ENCODE results near the gene OSBPL10.

OSBPL10 gene

GRCh38 chr3:31841515-31841914, 139.5 kb downstream of the OSBPL10 start (continued):
- no peak for TF ChIP-seq PPARA (CRISPR knock-in tag; IDR thresholded peaks at IDR 0.05; ENCODE audit: borderline replicate concordance)
- TF ChIP-seq, protein P1, sequence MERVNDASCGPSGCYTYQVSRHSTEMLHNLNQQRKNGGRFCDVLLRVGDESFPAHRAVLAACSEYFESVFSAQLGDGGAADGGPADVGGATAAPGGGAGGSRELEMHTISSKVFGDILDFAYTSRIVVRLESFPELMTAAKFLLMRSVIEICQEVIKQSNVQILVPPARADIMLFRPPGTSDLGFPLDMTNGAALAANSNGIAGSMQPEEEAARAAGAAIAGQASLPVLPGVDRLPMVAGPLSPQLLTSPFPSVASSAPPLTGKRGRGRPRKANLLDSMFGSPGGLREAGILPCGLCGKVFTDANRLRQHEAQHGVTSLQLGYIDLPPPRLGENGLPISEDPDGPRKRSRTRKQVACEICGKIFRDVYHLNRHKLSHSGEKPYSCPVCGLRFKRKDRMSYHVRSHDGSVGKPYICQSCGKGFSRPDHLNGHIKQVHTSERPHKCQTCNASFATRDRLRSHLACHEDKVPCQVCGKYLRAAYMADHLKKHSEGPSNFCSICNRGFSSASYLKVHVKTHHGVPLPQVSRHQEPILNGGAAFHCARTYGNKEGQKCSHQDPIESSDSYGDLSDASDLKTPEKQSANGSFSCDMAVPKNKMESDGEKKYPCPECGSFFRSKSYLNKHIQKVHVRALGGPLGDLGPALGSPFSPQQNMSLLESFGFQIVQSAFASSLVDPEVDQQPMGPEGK (CRISPR knock-in tag; IDR thresholded peaks at IDR 0.05; ENCODE audit: borderline replicate concordance), result no peak
- no peak for TF ChIP-seq ESRRG (CRISPR knock-in tag; IDR thresholded peaks at IDR 0.05)

GRCh38 chr3:31840252-31840651, 140.8 kb downstream of the OSBPL10 start:
- ATAC-seq, result no peak
- TF ChIP-seq, protein P2, sequence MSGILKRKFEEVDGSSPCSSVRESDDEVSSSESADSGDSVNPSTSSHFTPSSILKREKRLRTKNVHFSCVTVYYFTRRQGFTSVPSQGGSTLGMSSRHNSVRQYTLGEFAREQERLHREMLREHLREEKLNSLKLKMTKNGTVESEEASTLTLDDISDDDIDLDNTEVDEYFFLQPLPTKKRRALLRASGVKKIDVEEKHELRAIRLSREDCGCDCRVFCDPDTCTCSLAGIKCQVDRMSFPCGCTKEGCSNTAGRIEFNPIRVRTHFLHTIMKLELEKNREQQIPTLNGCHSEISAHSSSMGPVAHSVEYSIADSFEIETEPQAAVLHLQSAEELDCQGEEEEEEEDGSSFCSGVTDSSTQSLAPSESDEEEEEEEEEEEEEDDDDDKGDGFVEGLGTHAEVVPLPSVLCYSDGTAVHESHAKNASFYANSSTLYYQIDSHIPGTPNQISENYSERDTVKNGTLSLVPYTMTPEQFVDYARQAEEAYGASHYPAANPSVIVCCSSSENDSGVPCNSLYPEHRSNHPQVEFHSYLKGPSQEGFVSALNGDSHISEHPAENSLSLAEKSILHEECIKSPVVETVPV (CRISPR knock-in tag; IDR thresholded peaks at IDR 0.05), result no peak
- TF ChIP-seq OSR1 (CRISPR knock-in tag; IDR thresholded peaks at IDR 0.05) (no peak), ISL1 (CRISPR knock-in tag; IDR thresholded peaks at IDR 0.05) (no peak), ZNF8 (CRISPR knock-in tag; IDR thresholded peaks at IDR 0.05) (no peak), ZFP3 (CRISPR knock-in tag; IDR thresholded peaks at IDR 0.05) (no peak), GLIS3 (CRISPR knock-in tag; IDR thresholded peaks at IDR 0.05) (no peak), ZNF70 (CRISPR knock-in tag; IDR thresholded peaks at IDR 0.05) (no peak), ESRRG (CRISPR knock-in tag; IDR thresholded peaks at IDR 0.05) (no peak), ZC3H10 (CRISPR knock-in tag; IDR thresholded peaks at IDR 0.05) (no peak), BACH2 (CRISPR knock-in tag; IDR thresholded peaks at IDR 0.05; ENCODE audit: borderline replicate concordance) (no peak), ARNTL (CRISPR knock-in tag; IDR thresholded peaks at IDR 0.05; ENCODE audit: borderline replicate concordance, low read depth) (no peak), ZNF565 (CRISPR knock-in tag; conservative IDR thresholded peaks at IDR 0.05; ENCODE audit: low read depth) (no peak), ZFP30 (CRISPR knock-in tag; IDR thresholded peaks at IDR 0.05) (no peak), RARB (CRISPR knock-in tag; IDR thresholded peaks at IDR 0.05) (no peak), TCF4 (CRISPR knock-in tag; IDR thresholded peaks at IDR 0.05; ENCODE audit: borderline replicate concordance) (no peak), TOX (CRISPR knock-in tag; IDR thresholded peaks at IDR 0.05; ENCODE audit: borderline replicate concordance) (no peak)
- TF ChIP-seq, protein P1 (CRISPR knock-in tag; IDR thresholded peaks at IDR 0.05; ENCODE audit: borderline replicate concordance), result no peak
- TF ChIP-seq, protein P3, sequence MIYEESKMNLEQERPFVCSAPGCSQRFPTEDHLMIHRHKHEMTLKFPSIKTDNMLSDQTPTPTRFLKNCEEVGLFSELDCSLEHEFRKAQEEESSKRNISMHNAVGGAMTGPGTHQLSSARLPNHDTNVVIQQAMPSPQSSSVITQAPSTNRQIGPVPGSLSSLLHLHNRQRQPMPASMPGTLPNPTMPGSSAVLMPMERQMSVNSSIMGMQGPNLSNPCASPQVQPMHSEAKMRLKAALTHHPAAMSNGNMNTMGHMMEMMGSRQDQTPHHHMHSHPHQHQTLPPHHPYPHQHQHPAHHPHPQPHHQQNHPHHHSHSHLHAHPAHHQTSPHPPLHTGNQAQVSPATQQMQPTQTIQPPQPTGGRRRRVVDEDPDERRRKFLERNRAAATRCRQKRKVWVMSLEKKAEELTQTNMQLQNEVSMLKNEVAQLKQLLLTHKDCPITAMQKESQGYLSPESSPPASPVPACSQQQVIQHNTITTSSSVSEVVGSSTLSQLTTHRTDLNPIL (CRISPR knock-in tag; IDR thresholded peaks at IDR 0.05; ENCODE audit: low read depth), result no peak
- TF ChIP-seq, protein P4, sequence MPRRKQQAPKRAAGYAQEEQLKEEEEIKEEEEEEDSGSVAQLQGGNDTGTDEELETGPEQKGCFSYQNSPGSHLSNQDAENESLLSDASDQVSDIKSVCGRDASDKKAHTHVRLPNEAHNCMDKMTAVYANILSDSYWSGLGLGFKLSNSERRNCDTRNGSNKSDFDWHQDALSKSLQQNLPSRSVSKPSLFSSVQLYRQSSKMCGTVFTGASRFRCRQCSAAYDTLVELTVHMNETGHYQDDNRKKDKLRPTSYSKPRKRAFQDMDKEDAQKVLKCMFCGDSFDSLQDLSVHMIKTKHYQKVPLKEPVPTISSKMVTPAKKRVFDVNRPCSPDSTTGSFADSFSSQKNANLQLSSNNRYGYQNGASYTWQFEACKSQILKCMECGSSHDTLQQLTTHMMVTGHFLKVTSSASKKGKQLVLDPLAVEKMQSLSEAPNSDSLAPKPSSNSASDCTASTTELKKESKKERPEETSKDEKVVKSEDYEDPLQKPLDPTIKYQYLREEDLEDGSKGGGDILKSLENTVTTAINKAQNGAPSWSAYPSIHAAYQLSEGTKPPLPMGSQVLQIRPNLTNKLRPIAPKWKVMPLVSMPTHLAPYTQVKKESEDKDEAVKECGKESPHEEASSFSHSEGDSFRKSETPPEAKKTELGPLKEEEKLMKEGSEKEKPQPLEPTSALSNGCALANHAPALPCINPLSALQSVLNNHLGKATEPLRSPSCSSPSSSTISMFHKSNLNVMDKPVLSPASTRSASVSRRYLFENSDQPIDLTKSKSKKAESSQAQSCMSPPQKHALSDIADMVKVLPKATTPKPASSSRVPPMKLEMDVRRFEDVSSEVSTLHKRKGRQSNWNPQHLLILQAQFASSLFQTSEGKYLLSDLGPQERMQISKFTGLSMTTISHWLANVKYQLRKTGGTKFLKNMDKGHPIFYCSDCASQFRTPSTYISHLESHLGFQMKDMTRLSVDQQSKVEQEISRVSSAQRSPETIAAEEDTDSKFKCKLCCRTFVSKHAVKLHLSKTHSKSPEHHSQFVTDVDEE (CRISPR knock-in tag; IDR thresholded peaks at IDR 0.05), result no peak

DNA sequence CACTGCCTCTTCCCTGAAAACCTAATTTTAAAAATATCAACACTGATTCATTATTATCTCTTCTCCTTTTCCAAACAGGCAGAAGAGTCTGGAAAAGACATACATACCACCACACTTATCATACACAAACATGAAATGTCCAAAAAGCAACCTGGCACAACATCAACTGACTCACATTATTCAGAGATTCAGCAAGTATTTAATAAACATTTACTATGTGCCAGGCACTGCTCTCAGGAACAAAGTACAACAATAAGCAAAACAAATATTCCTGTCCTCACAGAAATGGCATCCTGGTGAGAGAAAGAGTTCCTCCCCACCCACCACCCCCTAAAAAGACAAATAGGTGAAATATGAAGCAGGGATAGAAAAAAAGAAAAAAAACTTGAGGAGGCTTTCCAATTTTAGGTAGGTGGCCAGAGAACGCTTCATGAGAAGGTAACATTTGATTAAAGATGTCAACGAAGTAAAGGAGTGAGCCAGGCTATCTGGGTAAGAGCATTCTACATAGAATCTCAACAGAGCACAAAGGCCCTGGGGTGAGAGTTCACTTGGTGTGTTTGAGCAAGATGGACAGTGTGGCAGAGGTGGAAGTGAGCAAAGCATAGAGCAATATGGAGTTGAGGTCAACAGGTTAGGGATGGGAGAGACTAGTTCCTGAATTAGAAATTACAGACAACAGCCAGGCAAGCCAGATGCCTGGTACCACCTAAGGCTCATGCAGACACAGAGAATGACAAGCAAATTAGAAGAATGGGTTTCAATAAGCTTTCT, 141.7 kb downstream of the OSBPL10 start:
- no peak for ATAC-seq
- TF ChIP-seq, protein P2 (CRISPR knock-in tag; IDR thresholded peaks at IDR 0.05), result no peak
- TF ChIP-seq, protein P5, sequence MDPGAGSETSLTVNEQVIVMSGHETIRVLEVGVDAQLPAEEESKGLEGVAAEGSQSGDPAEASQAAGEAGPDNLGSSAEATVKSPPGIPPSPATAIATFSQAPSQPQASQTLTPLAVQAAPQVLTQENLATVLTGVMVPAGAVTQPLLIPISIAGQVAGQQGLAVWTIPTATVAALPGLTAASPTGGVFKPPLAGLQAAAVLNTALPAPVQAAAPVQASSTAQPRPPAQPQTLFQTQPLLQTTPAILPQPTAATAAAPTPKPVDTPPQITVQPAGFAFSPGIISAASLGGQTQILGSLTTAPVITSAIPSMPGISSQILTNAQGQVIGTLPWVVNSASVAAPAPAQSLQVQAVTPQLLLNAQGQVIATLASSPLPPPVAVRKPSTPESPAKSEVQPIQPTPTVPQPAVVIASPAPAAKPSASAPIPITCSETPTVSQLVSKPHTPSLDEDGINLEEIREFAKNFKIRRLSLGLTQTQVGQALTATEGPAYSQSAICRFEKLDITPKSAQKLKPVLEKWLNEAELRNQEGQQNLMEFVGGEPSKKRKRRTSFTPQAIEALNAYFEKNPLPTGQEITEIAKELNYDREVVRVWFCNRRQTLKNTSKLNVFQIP (CRISPR knock-in tag; IDR thresholded peaks at IDR 0.05; ENCODE audit: borderline replicate concordance, low read depth), result no peak
- TF ChIP-seq, protein P4 (CRISPR knock-in tag; IDR thresholded peaks at IDR 0.05), result no peak
- TF ChIP-seq ISL1 (CRISPR knock-in tag; IDR thresholded peaks at IDR 0.05) (no peak), BACH2 (CRISPR knock-in tag; IDR thresholded peaks at IDR 0.05; ENCODE audit: borderline replicate concordance) (no peak), TOX (CRISPR knock-in tag; IDR thresholded peaks at IDR 0.05; ENCODE audit: borderline replicate concordance) (no peak), ESRRG (CRISPR knock-in tag; IDR thresholded peaks at IDR 0.05) (no peak), ZNF565 (CRISPR knock-in tag; conservative IDR thresholded peaks at IDR 0.05; ENCODE audit: low read depth) (no peak)

Measured in SK-N-SH treated with all-trans-retinoic acid at 6 μM for 48 hours (cell line).